HepG2 (cell line): ENCODE data around the gene DMRT1. TPM values are rescaled to one million over a fixed set of nuclear protein-coding genes. Genes with fewer than 3 reads are reported as not detected.

Source experiments
- ATAC-seq: fragments of 200-7000 bp; cut with Tn5 transposase; 3 replicates; pipeline ENCODE4 v1.9.1; 2020; ENCODE audit warnings: mild to moderate bottlenecking, moderate library complexity
- BruUV-seq: library from RNA; stranded (reverse); fragments of 400-500 nt; replicated peaks from 2 replicates; lab custom pipeline; 2021; lab: Mats Ljungman, UMichigan
- CTCF ChIA-PET: fragments of 300-600 bp; formaldehyde crosslinking; extraction: SDS; loops from one replicate; lab custom pipeline; 2021; ENCODE audit warnings: low total read pairs, inconsistent platforms, low intra/inter-chr PET ratio; lab: Yijun Ruan, JAX
- POLR2A ChIA-PET: fragments of 350-600 bp; sonication (Branson Sonifier 250); formaldehyde crosslinking; loops from one replicate; lab custom pipeline; 2020; ENCODE audit warnings: antibody characterized with exemption, inconsistent platforms; lab: Yijun Ruan, JAX
- DNase-seq: peaks from one replicate; pipeline ENCODE4 v3.0.0-alpha.2; 2015; ENCODE audit warnings: low spot score
- FAIRE-seq: peaks from 3 replicates; lab custom pipeline; 2011; peaks lifted over from hg19 to GRCh38; lab: Jason Lieb, UNC
- H2AFZ ChIP-seq: one replicate; pipeline ENCODE4 v1.6.1; 2011; ENCODE audit warnings: low read length, inconsistent platforms
- H3K27ac ChIP-seq: fragments of 300-600 bp; 3 replicates; pipeline ENCODE4 v1.8.0; 2011; ENCODE audit warnings: mixed run types, mild to moderate bottlenecking, mixed read lengths, low read length, inconsistent platforms; ENCODE audit not compliant: insufficient read depth; ENCODE audit errors: extremely low read length
- H3K27me3 ChIP-seq, 2 experiments: fragments of 200-600 bp in 1 of 2; 2 replicates in 1 of 2; 3 replicates in 1 of 2; pipeline versions ENCODE4 v1.6.0 to v1.8.0; 2011; ENCODE audit warnings: low read length in 2 of 2, mild to moderate bottlenecking in 2 of 2, moderate library complexity in 2 of 2, inconsistent platforms in 1 of 2; ENCODE audit not compliant: insufficient read depth in 2 of 2, control insufficient read depth in 1 of 2
- H3K36me3 ChIP-seq, 2 experiments: fragments of 200-600 bp in 1 of 2; replicated peaks in 1 of 2; 2 replicates in 1 of 2; 3 replicates in 1 of 2; pipeline versions ENCODE4 v1.5.1 to v1.8.0; 2011; ENCODE audit warnings: low read length in 2 of 2, inconsistent platforms in 1 of 2; ENCODE audit not compliant: insufficient read depth in 2 of 2, control insufficient read depth in 1 of 2
- H3K4me1 ChIP-seq: 2 replicates; pipeline ENCODE4 v1.5.1; 2012; ENCODE audit warnings: low read length, inconsistent platforms; ENCODE audit not compliant: insufficient read depth
- H3K4me2 ChIP-seq: 2 replicates; pipeline ENCODE4 v1.6.0; 2011; ENCODE audit warnings: low read depth, low read length, inconsistent platforms
- H3K4me3 ChIP-seq, 3 experiments: fragments of 200-600 bp in 1 of 3; sonication (generic), shearing (Covaris generic) in 1 of 3; replicated peaks in 1 of 3; 2 replicates each; pipeline ENCODE4 v1.5.1; 2011 to 2016; ENCODE audit warnings: low read length in 3 of 3, inconsistent platforms in 2 of 3, low read depth in 2 of 3, mild to moderate bottlenecking in 2 of 3, control low read depth in 1 of 3, mixed read lengths in 1 of 3; ENCODE audit not compliant: insufficient read depth in 1 of 3
- H3K79me2 ChIP-seq: one replicate; pipeline ENCODE4 v1.6.1; 2011; ENCODE audit warnings: low read length, inconsistent platforms; ENCODE audit not compliant: insufficient read depth
- H3K9ac ChIP-seq: 2 replicates; pipeline ENCODE4 v1.6.0; 2011; ENCODE audit warnings: mild to moderate bottlenecking, low read depth, low read length, inconsistent platforms; ENCODE audit not compliant: insufficient read depth
- H3K9me3 ChIP-seq: 2 replicates; pipeline ENCODE4 v1.5.1; 2012; ENCODE audit warnings: mild to moderate bottlenecking, low read length
- H4K20me1 ChIP-seq: 2 replicates; pipeline ENCODE4 v1.6.0; 2011; ENCODE audit warnings: inconsistent platforms, mild to moderate bottlenecking, low read length, moderate library complexity; ENCODE audit not compliant: insufficient read depth
- ATF2 ChIP-seq: sonication (generic); formaldehyde crosslinking; IDR thresholded peaks from 2 replicates; pipeline ENCODE4 v1.4.0; 2020; ENCODE audit warnings: missing genetic modification reagents
- CAMTA2 ChIP-seq: sonication (generic); formaldehyde crosslinking; IDR thresholded peaks from 2 replicates; pipeline ENCODE4 v1.4.0; 2020; ENCODE audit warnings: mild to moderate bottlenecking, missing genetic modification reagents, borderline replicate concordance
- CBX1 ChIP-seq: IDR thresholded peaks from one replicate; pipeline ENCODE4 v1.6.1; 2016; ENCODE audit warnings: antibody characterized with exemption, low read depth
- PAWR ChIP-seq: sonication (generic); formaldehyde crosslinking; IDR thresholded peaks from 2 replicates; pipeline ENCODE4 v1.4.0; 2020; ENCODE audit warnings: missing genetic modification reagents, mild to moderate bottlenecking, borderline replicate concordance
- RXRA ChIP-seq: sonication (generic); formaldehyde crosslinking; IDR thresholded peaks from 2 replicates; pipeline ENCODE4 v1.5.1; 2020; ENCODE audit warnings: missing genetic modification reagents
- TCF12 ChIP-seq, 2 experiments: fragments of 450-650 bp in 1 of 2; sonication (generic) in 1 of 2; formaldehyde crosslinking in 1 of 2; IDR thresholded peaks; 2 replicates each; pipeline versions ENCODE4 v1.6.1 to v1.8.0; 2017 to 2022; ENCODE audit warnings: antibody characterized with exemption in 1 of 2, mild to moderate bottlenecking in 1 of 2, missing genetic modification reagents in 1 of 2, moderate library complexity in 1 of 2
- TERF1 ChIP-seq: sonication (generic); formaldehyde crosslinking; IDR thresholded peaks from 2 replicates; pipeline ENCODE4 v1.8.0; 2022; ENCODE audit warnings: mild to moderate bottlenecking, missing genetic modification reagents, moderate library complexity
- ZNF274 ChIP-seq: sonication (generic); formaldehyde crosslinking; IDR thresholded peaks from 2 replicates; pipeline ENCODE4 v1.5.1; 2020; ENCODE audit warnings: mild to moderate bottlenecking, missing genetic modification reagents
- ZNF275 ChIP-seq: sonication (generic); formaldehyde crosslinking; IDR thresholded peaks from 2 replicates; pipeline ENCODE4 v1.8.0; 2022; ENCODE audit warnings: missing genetic modification reagents, mild to moderate bottlenecking, inconsistent platforms, borderline replicate concordance
- ZNF335 ChIP-seq: sonication (generic); formaldehyde crosslinking; IDR thresholded peaks from 2 replicates; pipeline ENCODE4 v1.4.0; 2020; ENCODE audit warnings: missing genetic modification reagents
- ZNF367 ChIP-seq: sonication (generic); formaldehyde crosslinking; IDR thresholded peaks from 2 replicates; pipeline ENCODE4 v1.4.0; 2020; ENCODE audit warnings: missing genetic modification reagents, borderline replicate concordance
- ZNF503 ChIP-seq: sonication (generic); formaldehyde crosslinking; IDR thresholded peaks from 2 replicates; pipeline ENCODE4 v1.4.0; 2020; ENCODE audit warnings: missing genetic modification reagents
- ZNF773 ChIP-seq: sonication (generic); formaldehyde crosslinking; IDR thresholded peaks from 2 replicates; pipeline ENCODE4 v1.4.0; 2020; ENCODE audit warnings: missing genetic modification reagents, borderline replicate concordance
- ZSCAN21 ChIP-seq: sonication (generic); formaldehyde crosslinking; IDR thresholded peaks from 2 replicates; pipeline ENCODE4 v1.8.0; 2022; ENCODE audit warnings: mild to moderate bottlenecking, missing genetic modification reagents, moderate library complexity, borderline replicate concordance
- WGBS: methylation state at CpG from one replicate; pipeline ENCODE4 v1.1.6; 2017; ENCODE audit warnings: low lambda C conversion rate; 5-methylcytosine and 5-hydroxymethylcytosine counted together
- in situ Hi-C: cut with HindIII; loops from 2 replicates; pipeline ENCODE4 v1.10.0; 2017; ENCODE audit warnings: low pct_unique_long_range_greater_than_20kb; ENCODE audit not compliant: extremely low pct_ligation_motif_present
- intact Hi-C: fragments of 100-400 bp; cut with micrococcal nuclease; formaldehyde crosslinking; loops from one replicate; pipeline ENCODE4 v1.10.0; 2022; ENCODE audit not compliant: unreplicated experiment
- polyA plus RNA-seq, 8 experiments: library from polyadenylated mRNA; depleted of rRNA in 3 of 8; stranded (reverse) in 7 of 8; unstranded in 1 of 8; fragments of >200 nt; fragmentation: Illumina TruSeq in 4 of 8; extraction: Trizol in 4 of 8; gene quantifications; 2 replicates each; pipeline versions ENCODE4 v1.2.1 to v1.2.3, GENCODE V29; 2011 to 2016; ENCODE audit warnings: low read depth in 4 of 8, missing spikeins in 1 of 8, mixed read lengths in 1 of 8; ENCODE audit not compliant: insufficient read depth in 1 of 8
- total RNA-seq, 5 experiments: library from RNA; depleted of rRNA; stranded (reverse); fragments of >200 nt; fragmentation: Illumina TruSeq; extraction: Trizol; gene quantifications; 2 replicates each; pipeline ENCODE4 v1.2.3, GENCODE V29; 2016; ENCODE audit warnings: low read depth in 1 of 5
- TF ChIP-seq, protein P1 (sequence below): sonication (generic); formaldehyde crosslinking; conservative IDR thresholded peaks from 2 replicates; pipeline ENCODE4 v1.8.0; 2022; ENCODE audit warnings: low read depth, missing genetic modification reagents

DMRT1 gene
- total and polyA plus RNA-seq, 2 of the 13 experiments (the other 11 are each of a cell fraction or from before 2014, with no cell fraction given) = not detected

- no peak for TF ChIP-seq RXRA (CRISPR knock-in tag)
- TF ChIP-seq TCF12 (IDR thresholded peaks at IDR 0.05) = no peak
- TF ChIP-seq TCF12 (CRISPR knock-in tag; IDR thresholded peaks at IDR 0.05) = no peak
- no peak for TF ChIP-seq ZNF335 (CRISPR knock-in tag)
- TF ChIP-seq, protein P1, sequence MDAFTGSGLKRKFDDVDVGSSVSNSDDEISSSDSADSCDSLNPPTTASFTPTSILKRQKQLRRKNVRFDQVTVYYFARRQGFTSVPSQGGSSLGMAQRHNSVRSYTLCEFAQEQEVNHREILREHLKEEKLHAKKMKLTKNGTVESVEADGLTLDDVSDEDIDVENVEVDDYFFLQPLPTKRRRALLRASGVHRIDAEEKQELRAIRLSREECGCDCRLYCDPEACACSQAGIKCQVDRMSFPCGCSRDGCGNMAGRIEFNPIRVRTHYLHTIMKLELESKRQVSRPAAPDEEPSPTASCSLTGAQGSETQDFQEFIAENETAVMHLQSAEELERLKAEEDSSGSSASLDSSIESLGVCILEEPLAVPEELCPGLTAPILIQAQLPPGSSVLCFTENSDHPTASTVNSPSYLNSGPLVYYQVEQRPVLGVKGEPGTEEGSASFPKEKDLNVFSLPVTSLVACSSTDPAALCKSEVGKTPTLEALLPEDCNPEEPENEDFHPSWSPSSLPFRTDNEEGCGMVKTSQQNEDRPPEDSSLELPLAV = no peak
- TF ChIP-seq ZSCAN21 (CRISPR knock-in tag) = no peak
- no peak for TF ChIP-seq ZNF275
- no peak for TF ChIP-seq TERF1 (CRISPR knock-in tag)
- TF ChIP-seq ZNF274 (CRISPR knock-in tag) = no peak
- TF ChIP-seq PAWR = no peak
- TF ChIP-seq ZNF773 (CRISPR knock-in tag) = no peak
- TF ChIP-seq ZNF367 = no peak
- no peak for TF ChIP-seq CAMTA2
- no peak for TF ChIP-seq ATF2
- no peak for TF ChIP-seq ZNF503
- TF ChIP-seq CBX1 = no peak
- Histone ChIP-seq H3K9me3 (no peaks in the 10 kb centered on the region), H3K4me3 (no peak overlapping the region), H3K79me2 (no peaks in the 10 kb centered on the region), H3K27me3 (peaks cover 9 to 70% of the 10 kb centered on the region in 2 experiments), H2AFZ (no peak overlapping the region), H3K4me1 (no peaks in the 10 kb centered on the region), H3K27ac (no peak overlapping the region), H3K36me3 (no peaks in the 10 kb centered on the region), H4K20me1 (no peaks in the 10 kb centered on the region), H3K9ac (no peak overlapping the region), H3K4me2 (no peak overlapping the region)
- FAIRE-seq = no peak
- ATAC-seq = no peak
- ChIA-PET CTCF (no interaction called here), POLR2A (no interaction called here)
- BruUV-seq = no TSS peak
- WGBS = 18% methylated on average over 29 of the region's 29 CpGs
- in situ Hi-C loops (no loop called here), intact Hi-C loops (no loop called here)
- no peak for DNase-seq
Observed at GRCh38 chr9:974031-974995, 132.8 kb downstream of the DMRT1 start.
